ENCODE data around the gene NAA15.

The NAA15 gene

DNA sequence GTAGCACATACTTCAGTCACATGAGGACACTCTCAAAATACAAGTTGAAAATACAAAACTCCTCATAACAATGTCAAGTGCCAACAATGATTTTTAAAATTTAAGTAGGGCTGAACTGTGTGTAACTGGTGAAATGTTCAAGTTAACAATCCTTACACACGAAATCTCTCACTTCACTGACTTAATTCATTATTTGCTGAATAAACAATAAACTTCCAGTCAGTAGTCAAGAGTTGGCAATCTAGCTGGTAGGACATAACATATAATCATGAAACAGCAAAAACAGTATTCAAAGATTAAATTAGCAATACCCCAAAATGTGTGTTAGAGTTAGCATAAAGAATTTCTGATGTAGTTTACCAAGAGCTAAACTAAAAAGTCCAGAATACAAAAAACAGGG is 150.7 kb downstream of the NAA15 start:
- Histone ChIP-seq H3K9me2 (replicated peaks; ENCODE audit: low read depth, low read length) (no peaks in the 10 kb centered on the region), H3K4me2 (ENCODE audit: low read depth, low read length, poor library complexity, severe bottlenecking) (peak overlapping the region; percentile 95), H3K4me3 (ENCODE audit: low read length, poor library complexity, severe bottlenecking) (peak overlapping the region; percentile 80)

DNA sequence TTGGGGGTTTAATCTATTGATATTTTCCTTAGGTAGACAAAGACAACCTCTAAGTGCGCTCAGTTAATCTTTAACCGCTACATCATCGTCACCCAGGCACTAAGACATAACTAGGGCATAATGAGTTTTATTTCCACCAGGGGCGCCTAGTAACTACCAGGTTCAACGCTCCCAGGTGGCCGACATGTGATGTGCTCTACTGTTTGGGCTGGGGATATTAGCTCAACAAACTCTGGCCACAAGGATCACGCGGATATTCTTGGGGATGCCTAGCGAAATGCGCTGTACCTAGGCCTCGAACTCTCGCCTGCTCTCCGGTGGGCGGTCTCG is 151.7 kb downstream of the NAA15 start:
- H3K79me2 ChIP-seq (ENCODE audit: insufficient read depth, low read length), result peaks cover 45% of the 10 kb centered on the region
- no peak for TF ChIP-seq EZH2phosphoT487 (IDR thresholded peaks at IDR 0.05; ENCODE audit: borderline replicate concordance)
- TF ChIP-seq, protein P1, sequence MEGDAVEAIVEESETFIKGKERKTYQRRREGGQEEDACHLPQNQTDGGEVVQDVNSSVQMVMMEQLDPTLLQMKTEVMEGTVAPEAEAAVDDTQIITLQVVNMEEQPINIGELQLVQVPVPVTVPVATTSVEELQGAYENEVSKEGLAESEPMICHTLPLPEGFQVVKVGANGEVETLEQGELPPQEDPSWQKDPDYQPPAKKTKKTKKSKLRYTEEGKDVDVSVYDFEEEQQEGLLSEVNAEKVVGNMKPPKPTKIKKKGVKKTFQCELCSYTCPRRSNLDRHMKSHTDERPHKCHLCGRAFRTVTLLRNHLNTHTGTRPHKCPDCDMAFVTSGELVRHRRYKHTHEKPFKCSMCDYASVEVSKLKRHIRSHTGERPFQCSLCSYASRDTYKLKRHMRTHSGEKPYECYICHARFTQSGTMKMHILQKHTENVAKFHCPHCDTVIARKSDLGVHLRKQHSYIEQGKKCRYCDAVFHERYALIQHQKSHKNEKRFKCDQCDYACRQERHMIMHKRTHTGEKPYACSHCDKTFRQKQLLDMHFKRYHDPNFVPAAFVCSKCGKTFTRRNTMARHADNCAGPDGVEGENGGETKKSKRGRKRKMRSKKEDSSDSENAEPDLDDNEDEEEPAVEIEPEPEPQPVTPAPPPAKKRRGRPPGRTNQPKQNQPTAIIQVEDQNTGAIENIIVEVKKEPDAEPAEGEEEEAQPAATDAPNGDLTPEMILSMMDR (conservative IDR thresholded peaks at IDR 0.05; ENCODE audit: low read length), result peak; percentile 68

More for the DNA sequence above, 150.7 kb downstream of the NAA15 start:
- peaks cover 24% of the 10 kb centered on the region for H4K20me1 ChIP-seq (ENCODE audit: insufficient read depth, low read length, poor library complexity, severe bottlenecking)
- peak overlapping the region; percentile 88 for H3K9ac ChIP-seq (ENCODE audit: low read depth, low read length, poor library complexity, severe bottlenecking)
- H3K4me1 ChIP-seq (ENCODE audit: insufficient read depth, low read length, poor library complexity, severe bottlenecking), result peaks cover 38% of the 10 kb centered on the region
- H3F3A ChIP-seq (ENCODE audit: low read depth), result peaks cover 7% of the 10 kb centered on the region; the same call in 1 of the 2 replicates
- no peaks in the 10 kb centered on the region for H3K36me3 ChIP-seq (ENCODE audit: insufficient read depth, low read length)
- H2AFZ ChIP-seq (ENCODE audit: low read length), result no peak overlapping the region
- H3K9me3 ChIP-seq (ENCODE audit: insufficient read depth, low read depth, low read length), result no peaks in the 10 kb centered on the region
- peaks cover 36% of the 10 kb centered on the region for H3K79me2 ChIP-seq (ENCODE audit: insufficient read depth, low read length)
- TF ChIP-seq EZH2phosphoT487 (IDR thresholded peaks at IDR 0.05; ENCODE audit: borderline replicate concordance), result no peak
- no peaks in the 10 kb centered on the region for H3K27me3 ChIP-seq (ENCODE audit: insufficient read depth, low read length, poor library complexity, severe bottlenecking)

DNA sequence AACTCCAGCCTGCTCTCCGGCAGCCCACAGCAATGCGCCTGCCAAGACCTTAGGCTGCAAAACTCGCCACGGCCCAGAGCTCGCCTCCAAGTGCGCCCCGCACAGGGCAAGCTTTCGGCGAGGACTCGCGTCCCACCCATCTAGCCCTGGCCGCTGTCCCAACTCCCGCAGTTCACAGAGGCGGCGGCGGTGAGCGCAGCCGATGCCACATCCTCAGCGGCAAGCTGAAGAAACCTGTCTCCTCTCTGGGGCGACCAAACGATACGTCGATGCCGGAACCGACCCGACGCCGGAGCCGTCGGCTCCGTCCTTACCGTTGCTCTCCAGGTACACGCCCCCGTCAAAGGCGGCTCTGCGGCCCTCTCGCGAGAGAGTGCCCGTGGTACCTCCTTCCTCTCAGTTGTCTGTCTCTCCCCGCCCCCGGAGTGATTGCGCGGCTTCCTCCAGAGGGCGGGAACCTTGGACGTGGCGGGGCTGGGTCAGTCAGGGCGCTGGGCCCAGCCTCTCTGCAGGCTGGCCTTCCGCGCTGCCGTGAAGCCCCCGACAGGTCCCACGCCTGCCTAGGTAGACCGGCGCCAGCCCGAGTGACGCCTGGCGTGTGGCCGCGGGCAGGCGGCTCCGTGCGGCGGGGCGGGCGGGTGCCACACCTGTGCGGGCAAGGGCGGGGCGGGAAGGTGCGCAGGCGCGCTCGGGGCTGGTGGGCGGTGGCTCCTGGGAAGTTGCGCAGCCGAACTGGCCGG is 152.2 kb downstream of the NAA15 start:
- TF ChIP-seq EZH2phosphoT487 (IDR thresholded peaks at IDR 0.05; ENCODE audit: borderline replicate concordance), result no peak
- TF ChIP-seq, protein P1 (conservative IDR thresholded peaks at IDR 0.05; ENCODE audit: low read length), result no peak; the same call in none of the 2 replicates
- no peaks in the 10 kb centered on the region for H3K36me3 ChIP-seq (ENCODE audit: insufficient read depth, low read length)
- peaks cover 51% of the 10 kb centered on the region for H3K79me2 ChIP-seq (ENCODE audit: insufficient read depth, low read length)
- peaks cover 7% of the 10 kb centered on the region; the same call in 1 of the 2 replicates for H3F3A ChIP-seq (ENCODE audit: low read depth)
- peak overlapping the region; percentile 88 for H3K9ac ChIP-seq (ENCODE audit: low read depth, low read length, poor library complexity, severe bottlenecking)
- H3K4me1 ChIP-seq (ENCODE audit: insufficient read depth, low read length, poor library complexity, severe bottlenecking), result peaks cover 51% of the 10 kb centered on the region
- H3K9me2 ChIP-seq (replicated peaks; ENCODE audit: low read depth, low read length), result no peaks in the 10 kb centered on the region
- peak overlapping the region; percentile 80 for H3K4me3 ChIP-seq (ENCODE audit: low read length, poor library complexity, severe bottlenecking)
- peaks cover 35% of the 10 kb centered on the region for H4K20me1 ChIP-seq (ENCODE audit: insufficient read depth, low read length, poor library complexity, severe bottlenecking)
- H2AFZ ChIP-seq (ENCODE audit: low read length), result peak overlapping the region; percentile 92
- H3K27me3 ChIP-seq (ENCODE audit: insufficient read depth, low read length, poor library complexity, severe bottlenecking), result no peaks in the 10 kb centered on the region
- H3K9me3 ChIP-seq (ENCODE audit: insufficient read depth, low read depth, low read length), result no peaks in the 10 kb centered on the region
- peak overlapping the region; percentile 95 for H3K4me2 ChIP-seq (ENCODE audit: low read depth, low read length, poor library complexity, severe bottlenecking)

More for the DNA sequence above, 151.7 kb downstream of the NAA15 start:
- Histone ChIP-seq H3K4me3 (ENCODE audit: low read length, poor library complexity, severe bottlenecking) (peak overlapping the region; percentile 80), H3K9me3 (ENCODE audit: insufficient read depth, low read depth, low read length) (no peaks in the 10 kb centered on the region), H3K36me3 (ENCODE audit: insufficient read depth, low read length) (no peaks in the 10 kb centered on the region), H3K9me2 (replicated peaks; ENCODE audit: low read depth, low read length) (no peaks in the 10 kb centered on the region), H3K4me1 (ENCODE audit: insufficient read depth, low read length, poor library complexity, severe bottlenecking) (peaks cover 47% of the 10 kb centered on the region), H2AFZ (ENCODE audit: low read length) (peak overlapping the region; percentile 92), H3K9ac (ENCODE audit: low read depth, low read length, poor library complexity, severe bottlenecking) (peak overlapping the region; percentile 88), H4K20me1 (ENCODE audit: insufficient read depth, low read length, poor library complexity, severe bottlenecking) (peaks cover 34% of the 10 kb centered on the region), H3K4me2 (ENCODE audit: low read depth, low read length, poor library complexity, severe bottlenecking) (peak overlapping the region; percentile 95), H3F3A (ENCODE audit: low read depth) (peaks cover 7% of the 10 kb centered on the region; the same call in 1 of the 2 replicates), H3K27me3 (ENCODE audit: insufficient read depth, low read length, poor library complexity, severe bottlenecking) (no peaks in the 10 kb centered on the region)

All from Loucy (cell line).